Right lobe of liver (tissue), 6 donors: ENCODE measurements around the gene UFD1. TPM values are rescaled to one million over a fixed set of nuclear protein-coding genes. Genes with fewer than 3 reads are reported as not detected.

Experiments used
- ATAC-seq, 4 donors: fragments of 200-7000 bp; cut with Tn5 transposase; one replicate each; pipeline ENCODE4 v1.9.1; 2020; ENCODE audit warnings: mild to moderate bottlenecking in 4 of 4, moderate library complexity in 4 of 4
- DNase-seq, 3 donors: peaks; one replicate each; pipeline ENCODE4 v3.0.0-alpha.2; 2020
- H3K27ac ChIP-seq, 3 donors: fragments of 200-600 bp; one replicate each; pipeline ENCODE4 v1.8.0; 2022
- H3K27me3 ChIP-seq, 2 donors: fragments of 200-600 bp; one replicate each; pipeline ENCODE4 v1.8.0; 2022
- H3K36me3 ChIP-seq, 4 donors: fragments of 200-600 bp; sonication (generic) in 1 of 4; one replicate each; pipeline versions ENCODE4 v1.5.1 to v1.8.0; 2017 to 2022; ENCODE audit warnings: control low read depth in 1 of 4
- H3K4me1 ChIP-seq, 4 donors: fragments of 200-600 bp; sonication (generic) in 1 of 4; one replicate each; pipeline versions ENCODE4 v1.5.1 to v1.8.0; 2017 to 2022; ENCODE audit warnings: control low read depth in 1 of 4
- H3K4me3 ChIP-seq, 3 donors: fragments of 200-600 bp; one replicate each; pipeline ENCODE4 v1.8.0; 2022
- H3K9me3 ChIP-seq, 4 donors: fragments of 200-600 bp; sonication (generic) in 1 of 4; one replicate each; pipeline versions ENCODE4 v1.5.1 to v1.8.0; 2017 to 2022; ENCODE audit warnings: control low read depth in 1 of 4
- POLR2A ChIP-seq: fragments of 450-650 bp; IDR thresholded peaks from one replicate; pipeline ENCODE4 v1.6.1; 2017; ENCODE audit warnings: antibody characterized with exemption, mild to moderate bottlenecking
- WGBS: methylation state at CpG from one replicate; pipeline ENCODE4 v1.1.6; 2018; ENCODE audit warnings: low coverage, low lambda C conversion rate; ENCODE audit not compliant: insufficient coverage; ENCODE audit errors: missing lambda C conversion rate; 5-methylcytosine and 5-hydroxymethylcytosine counted together
- intact Hi-C, 2 donors: fragments of 100-400 bp; cut with DNase I; formaldehyde crosslinking; loops; one replicate each; pipeline versions ENCODE4 v1.11.2 to v1.14.1; 2022
- total RNA-seq, 6 experiments: library from RNA; depleted of rRNA in 2 of 6; stranded (reverse); fragments of >200 nt in 2 of 6; fragmentation: NEBNext Ultra II Directional in 3 of 6; extraction: Animal tissue kit (Norgen Biotek cat#: 25700) in 3 of 6; gene quantifications; one replicate each; pipeline versions ENCODE4 v1.1.0 to v1.2.4, GENCODE V29; 2016 to 2023
- TF ChIP-seq, protein P1 (sequence below), 4 donors: fragments of 200-600 bp in 3 of 4; fragments of 450-650 bp in 1 of 4; IDR thresholded peaks; one replicate each; pipeline versions ENCODE4 v1.5.1 to v1.8.0; 2016 to 2022; ENCODE audit warnings: antibody characterized with exemption in 4 of 4, mild to moderate bottlenecking in 2 of 4
- donor health status: DM: no; HTN: yes; CAD: no.
- donor health status: DM: no; HTN: no; CAD: no.
- donor health status: DM: no; HTN: no; CAD: no.
- donor health status: DM: no; HTN: yes; CAD: no.
- donor health status: DM: no; HTN: yes; CAD: no.

Gene UFD1
- total RNA-seq, 6 experiments from 2014 or later = 26.8 to 43.7 (median 32.1) TPM

DNA sequence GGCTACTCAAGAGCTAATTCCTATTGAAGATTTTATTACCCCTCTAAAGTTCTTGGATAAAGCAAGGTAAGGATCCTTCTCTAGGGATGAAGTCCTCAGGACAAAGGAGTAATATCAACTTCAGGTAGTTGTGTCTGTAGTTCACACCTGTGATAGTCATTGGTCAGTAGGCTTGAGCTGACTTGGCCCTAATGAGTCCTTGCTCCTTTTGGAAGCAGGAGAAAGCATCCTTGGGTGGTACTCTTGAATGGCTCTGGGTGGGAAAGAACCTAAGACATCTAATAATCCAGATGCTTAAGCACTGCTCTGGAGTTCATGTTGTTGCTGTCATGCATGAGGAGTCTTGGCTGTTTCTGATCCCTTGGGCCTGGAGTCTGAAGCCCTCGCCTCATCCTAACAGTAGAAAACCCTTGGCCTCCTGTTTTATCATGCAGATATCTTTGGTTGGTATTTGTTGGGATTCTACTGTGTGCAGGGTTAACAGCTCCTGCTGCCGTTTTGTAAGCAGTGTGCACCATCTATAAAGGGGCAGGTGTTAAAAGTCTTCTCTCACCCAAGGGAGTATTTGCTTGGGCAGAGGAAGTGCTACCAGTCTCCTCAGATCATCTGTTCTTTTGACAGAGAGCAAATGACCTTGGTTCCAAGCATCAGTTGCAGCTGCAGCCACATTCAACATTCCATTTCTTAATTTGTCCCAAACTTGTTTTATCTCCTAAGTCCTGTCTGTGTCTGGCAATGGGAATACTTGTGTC, 44.0 kb downstream of the UFD1 start:
- H3K9me3 ChIP-seq = no peaks in the 10 kb centered on the region
- H3K4me3 ChIP-seq = no peak overlapping the region
- TF ChIP-seq, protein P1, sequence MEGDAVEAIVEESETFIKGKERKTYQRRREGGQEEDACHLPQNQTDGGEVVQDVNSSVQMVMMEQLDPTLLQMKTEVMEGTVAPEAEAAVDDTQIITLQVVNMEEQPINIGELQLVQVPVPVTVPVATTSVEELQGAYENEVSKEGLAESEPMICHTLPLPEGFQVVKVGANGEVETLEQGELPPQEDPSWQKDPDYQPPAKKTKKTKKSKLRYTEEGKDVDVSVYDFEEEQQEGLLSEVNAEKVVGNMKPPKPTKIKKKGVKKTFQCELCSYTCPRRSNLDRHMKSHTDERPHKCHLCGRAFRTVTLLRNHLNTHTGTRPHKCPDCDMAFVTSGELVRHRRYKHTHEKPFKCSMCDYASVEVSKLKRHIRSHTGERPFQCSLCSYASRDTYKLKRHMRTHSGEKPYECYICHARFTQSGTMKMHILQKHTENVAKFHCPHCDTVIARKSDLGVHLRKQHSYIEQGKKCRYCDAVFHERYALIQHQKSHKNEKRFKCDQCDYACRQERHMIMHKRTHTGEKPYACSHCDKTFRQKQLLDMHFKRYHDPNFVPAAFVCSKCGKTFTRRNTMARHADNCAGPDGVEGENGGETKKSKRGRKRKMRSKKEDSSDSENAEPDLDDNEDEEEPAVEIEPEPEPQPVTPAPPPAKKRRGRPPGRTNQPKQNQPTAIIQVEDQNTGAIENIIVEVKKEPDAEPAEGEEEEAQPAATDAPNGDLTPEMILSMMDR (IDR thresholded peaks at IDR 0.05) = no peak
- TF ChIP-seq POLR2A = no peak
- 70% methylated on average over 2 of the region's 2 CpGs for WGBS
- no peak overlapping the region for H3K27ac ChIP-seq
- H3K36me3 ChIP-seq = peaks cover 0 to 20% (median 8%) of the 10 kb centered on the region in 4 donors
- no peaks in the 10 kb centered on the region for H3K27me3 ChIP-seq
- DNase-seq (no peak), ATAC-seq (no peak)
- intact Hi-C loops = no loop called here
- H3K4me1 ChIP-seq = peaks cover 0 to 9% (median 4%) of the 10 kb centered on the region in 4 donors

DNA sequence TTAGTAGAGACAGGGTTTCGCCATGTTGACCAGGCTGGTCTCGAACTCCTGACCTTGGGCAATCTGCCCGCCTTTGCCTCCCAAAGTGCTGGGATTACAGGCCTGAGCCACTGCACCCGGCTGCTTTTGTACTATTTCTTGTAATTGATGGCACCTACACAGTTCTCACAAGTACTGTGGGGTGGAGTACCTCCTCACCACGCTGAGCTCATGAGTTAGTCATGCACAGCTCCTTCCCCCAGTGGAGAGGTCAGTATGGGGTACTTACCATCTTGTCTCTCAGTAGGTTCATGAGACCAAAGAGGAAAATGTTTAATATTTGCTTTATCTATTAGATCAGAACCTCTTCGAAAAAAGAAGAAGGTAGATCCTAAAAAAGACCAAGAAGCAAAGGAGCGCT, 44.6 kb downstream of the UFD1 start:
- peaks cover 0 to 15% (median 4%) of the 10 kb centered on the region in 4 donors for H3K4me1 ChIP-seq
- no peaks in the 10 kb centered on the region for H3K27me3 ChIP-seq
- peaks cover 0 to 20% (median 8%) of the 10 kb centered on the region in 4 donors for H3K36me3 ChIP-seq
- DNase-seq (no peak), ATAC-seq (no peak)
- no peak overlapping the region for H3K4me3 ChIP-seq
- TF ChIP-seq, protein P1 (IDR thresholded peaks at IDR 0.05) = no peak
- no peak for TF ChIP-seq POLR2A
- H3K27ac ChIP-seq = no peak overlapping the region
- H3K9me3 ChIP-seq = no peaks in the 10 kb centered on the region
- intact Hi-C loops = no loop called here
- 87% methylated on average over 7 of the region's 7 CpGs for WGBS

DNA sequence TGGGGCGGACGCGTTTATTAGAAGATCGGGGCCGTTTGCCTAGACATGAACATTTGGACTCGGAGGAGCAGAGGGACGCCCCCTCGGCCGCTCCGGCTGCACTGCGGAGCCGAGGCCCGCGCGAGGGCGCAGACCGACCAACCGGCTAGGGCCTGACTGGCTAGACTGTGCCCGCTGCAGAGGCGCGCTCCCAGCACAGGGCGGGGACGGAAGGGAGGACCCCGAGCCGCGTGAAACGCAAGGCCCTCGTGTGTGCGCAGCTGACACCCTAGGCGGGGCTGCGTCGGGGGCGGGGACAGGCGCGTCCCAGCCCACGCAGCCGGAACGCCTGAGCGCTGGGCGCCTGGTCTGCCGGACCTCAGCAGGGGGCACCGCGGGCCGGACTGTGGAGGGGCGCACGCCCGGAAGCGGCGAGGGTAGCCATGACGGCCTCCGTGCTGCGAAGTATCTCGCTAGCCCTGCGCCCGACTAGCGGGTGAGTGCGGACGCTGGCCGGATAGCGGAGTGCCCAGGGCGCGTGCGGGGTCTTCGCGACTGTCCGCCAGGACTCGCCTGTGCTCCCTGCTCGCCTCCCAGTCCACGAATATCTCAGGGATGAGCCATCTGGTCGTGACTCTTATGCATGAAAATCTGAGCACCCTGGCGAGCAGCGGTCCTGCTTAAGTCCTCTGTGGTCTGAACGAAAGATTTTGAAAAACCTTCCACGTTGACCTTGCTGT, 46.7 kb downstream of the UFD1 start, which contains the start of gene MRPL40:
Gene MRPL40 (plus strand): TSS at position 413 of the 719 bp plus-strand sequence. CDS start 10 bp downstream, at position 423.
- Histone ChIP-seq H3K4me1 (peaks cover 0 to 33% (median 6%) of the 10 kb centered on the region in 4 donors), H3K36me3 (peaks cover 0 to 20% (median 8%) of the 10 kb centered on the region in 4 donors), H3K4me3 (peak within 1 kb of the TSS; percentile 77 to 93 (median 91)), H3K27me3 (no peaks in the 10 kb centered on the region), H3K27ac (peak within 1 kb of the TSS; percentile 91 to 99 (median 95)), H3K9me3 (no peaks in the 10 kb centered on the region)
- DNase-seq (peak; percentile 97 to 98 (median 97)), ATAC-seq (peak; percentile 88 to 95 (median 88))
- 0% methylated on average over 3 of the region's 74 CpGs for WGBS
- TF ChIP-seq, protein P1 (IDR thresholded peaks at IDR 0.05) = peak in 2 of 4 donors; percentile 4 to 24
- peak; percentile 88 for TF ChIP-seq POLR2A
- intact Hi-C loops = no loop called here

DNA sequence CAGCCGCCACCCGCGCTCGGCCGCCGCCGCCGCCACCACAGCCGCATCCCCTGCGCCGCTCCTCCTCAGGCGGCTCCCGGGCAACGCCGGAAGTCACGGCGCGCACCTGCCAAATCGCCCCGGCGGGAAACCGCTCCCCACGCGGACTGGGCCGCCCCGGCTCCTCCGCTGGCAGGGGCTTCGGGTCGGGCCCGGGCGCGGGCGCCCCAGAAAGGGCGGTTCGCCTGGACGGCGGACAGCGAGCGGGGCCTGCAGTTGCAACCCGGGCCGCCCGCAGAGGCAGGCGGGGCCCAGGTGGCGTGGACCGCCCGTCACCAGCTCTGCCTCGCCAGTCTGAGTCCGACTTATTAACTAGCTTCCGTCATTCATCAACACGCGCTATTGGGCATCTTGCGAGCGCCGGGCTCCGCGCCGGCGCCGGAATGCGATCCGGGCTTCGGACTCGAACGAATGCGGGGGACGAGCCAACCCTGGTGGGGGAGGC, 47.3 kb downstream of the UFD1 start, which contains the start of gene HIRA:
Gene HIRA (minus strand): TSS at position 85 of the 484 bp plus-strand sequence. CDS start 257 bp downstream, outside the sequence.
- TF ChIP-seq POLR2A = no peak
- TF ChIP-seq, protein P1 (IDR thresholded peaks at IDR 0.05) = no peak
- H3K9me3 ChIP-seq = no peaks in the 10 kb centered on the region
- DNase-seq (peak; percentile 84 to 87 (median 85)), ATAC-seq (peak; percentile 44 to 66 (median 58))
- no peaks in the 10 kb centered on the region for H3K27me3 ChIP-seq
- no CpG with 5 or more reads among the region's 66 CpGs for WGBS
- H3K4me3 ChIP-seq = peak within 1 kb of the TSS; percentile 77 to 93 (median 91)
- peaks cover 0 to 20% (median 8%) of the 10 kb centered on the region in 4 donors for H3K36me3 ChIP-seq
- H3K4me1 ChIP-seq = peaks cover 0 to 37% (median 6%) of the 10 kb centered on the region in 4 donors
- intact Hi-C loops = no loop called here
- peak within 1 kb of the TSS; percentile 91 to 99 (median 95) for H3K27ac ChIP-seq
